HG03520 (cell line): ENCODE results near the gene FCHO2.

Experiments
- ATAC-seq: cut with Tn5 transposase; IDR thresholded peaks from one replicate; pipeline ENCODE4 v1.9.1; 2021; ENCODE audit warnings: mild to moderate bottlenecking, moderate library complexity; ENCODE audit not compliant: unreplicated experiment

The FCHO2 gene

GRCh38 chr5:73028991-73029595 is 73.3 kb downstream of the FCHO2 start:
- ATAC-seq, result no peak

DNA sequence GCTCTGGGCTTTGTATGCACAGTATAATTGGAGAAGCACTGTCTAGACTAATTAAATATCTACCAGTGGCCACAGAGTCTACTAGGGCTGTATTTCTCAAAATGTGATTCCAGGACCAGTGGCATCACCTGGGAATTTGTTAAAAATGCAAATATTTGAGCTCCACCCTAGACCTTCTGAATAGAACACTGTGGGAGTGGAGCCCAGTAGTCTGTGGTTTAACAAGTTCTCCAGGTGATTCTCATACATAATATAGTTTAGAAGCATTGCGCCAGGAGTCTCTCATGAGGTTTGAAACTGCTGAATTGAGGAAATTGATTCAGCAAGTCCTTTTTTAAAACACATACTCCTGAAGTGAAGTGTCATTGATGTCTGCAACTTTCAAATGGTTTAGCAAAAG is 74.7 kb downstream of the FCHO2 start:
- no peak for ATAC-seq

GRCh38 chr5:73030995-73031394 is 75.2 kb downstream of the FCHO2 start:
- ATAC-seq, result no peak

DNA sequence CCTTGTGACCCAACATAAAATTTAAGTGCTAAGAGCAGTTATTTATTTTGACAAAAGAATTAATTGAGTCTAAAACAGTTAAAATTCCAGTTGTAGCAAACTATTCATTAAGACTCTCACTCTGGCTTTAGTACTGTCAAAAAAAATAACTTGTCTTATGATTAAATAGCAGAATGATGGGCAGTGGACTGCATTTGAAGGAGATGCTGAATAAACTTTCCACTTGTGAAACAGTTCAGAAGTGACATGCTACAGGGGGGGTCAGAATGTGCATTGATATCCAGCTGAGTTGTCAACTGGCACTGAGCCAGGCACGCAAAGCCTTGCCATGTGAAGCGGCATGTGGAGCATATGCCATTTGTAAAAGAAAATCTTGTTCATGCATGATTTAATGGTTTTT is 76.0 kb downstream of the FCHO2 start:
- ATAC-seq, result no peak

- ATAC-seq, result no peak
Observed at GRCh38 chr5:73032635-73033034, 76.8 kb downstream of the FCHO2 start.

GRCh38 chr5:73037545-73037944 is 81.7 kb downstream of the FCHO2 start:
- ATAC-seq, result no peak

DNA sequence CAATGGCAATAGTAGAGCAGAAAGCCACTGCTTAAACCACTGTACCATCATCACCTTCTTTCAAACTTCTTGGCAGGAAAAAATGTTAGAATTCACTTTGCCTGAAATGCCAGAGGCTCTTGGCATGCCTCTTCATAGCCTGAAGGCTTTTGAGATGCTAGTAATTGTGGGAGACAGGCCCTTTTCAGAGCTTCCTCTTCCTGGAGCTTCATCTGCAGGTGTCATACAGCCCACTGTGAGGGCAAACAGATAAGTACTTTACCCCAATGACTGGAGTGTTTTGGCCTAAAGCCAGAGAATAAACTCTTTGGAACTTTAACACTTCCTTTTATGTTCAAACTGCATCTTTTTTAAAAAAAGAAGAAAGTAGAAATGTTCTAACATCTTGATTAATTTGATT is 83.2 kb downstream of the FCHO2 start:
- ATAC-seq, result no peak

GRCh38 chr5:73042993-73043392 is 87.2 kb downstream of the FCHO2 start:
- ATAC-seq, result no peak

GRCh38 chr5:73044546-73044945 is 88.7 kb downstream of the FCHO2 start:
- ATAC-seq, result no peak

GRCh38 chr5:73045623-73046022 is 89.8 kb downstream of the FCHO2 start:
- ATAC-seq, result no peak

DNA sequence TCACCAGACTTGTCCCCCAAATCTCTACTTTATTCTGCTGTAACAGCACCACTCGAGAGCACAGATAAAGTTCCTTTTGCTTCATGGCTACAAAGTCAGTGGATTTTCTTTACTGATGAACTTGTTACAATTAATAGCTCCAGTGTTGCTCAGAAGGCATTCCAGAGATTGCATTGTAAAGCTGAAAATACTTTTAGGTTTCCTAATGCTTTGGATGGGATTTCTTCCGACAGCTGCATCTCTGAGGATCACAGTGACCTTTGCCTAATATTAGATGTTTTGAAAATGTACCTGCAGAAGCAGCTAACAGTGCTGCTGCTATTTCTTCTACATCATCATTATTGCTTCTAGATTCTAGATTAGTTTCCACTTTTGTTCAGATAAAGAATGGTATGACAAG is 105.8 kb downstream of the FCHO2 start:
- ATAC-seq, result no peak

DNA sequence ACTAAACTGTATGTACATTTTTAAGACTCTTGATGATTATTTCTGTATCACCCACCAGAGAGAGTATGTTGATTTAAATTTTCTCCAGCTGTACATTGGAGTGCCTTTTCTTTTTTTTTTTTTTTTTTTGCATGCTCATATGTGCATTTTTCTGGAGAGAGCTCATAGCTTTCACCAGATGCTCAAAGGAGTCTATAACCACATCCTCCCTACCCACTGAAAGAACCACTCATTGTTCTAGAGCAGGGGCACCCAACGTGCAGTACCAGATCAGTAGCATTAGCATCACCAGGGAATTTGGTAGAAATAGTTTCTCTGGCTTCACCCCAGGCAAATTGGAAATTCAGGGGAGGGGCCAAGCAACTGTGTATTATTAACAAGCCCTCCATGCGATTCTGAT is 110.6 kb downstream of the FCHO2 start:
- ATAC-seq, result no peak

GRCh38 chr5:73067213-73067612 is 111.4 kb downstream of the FCHO2 start:
- ATAC-seq, result no peak

DNA sequence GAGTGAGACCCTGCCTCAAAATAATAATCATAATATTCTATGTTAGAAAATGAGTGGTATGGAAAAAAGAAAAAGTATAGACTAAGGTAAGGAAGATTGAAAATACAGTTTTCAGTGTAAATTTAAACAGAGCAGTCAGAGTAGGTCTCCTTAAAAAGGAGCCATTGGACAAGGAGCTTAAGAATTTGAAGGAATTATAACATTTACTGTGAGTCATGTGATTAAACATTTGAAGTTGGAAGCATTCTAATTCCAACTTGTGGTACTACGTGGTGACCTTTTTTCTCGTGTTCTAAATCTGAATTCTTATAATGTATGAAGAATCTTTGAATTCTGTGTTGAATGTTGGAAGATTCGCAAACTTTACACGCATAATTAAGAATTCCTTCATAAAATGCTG is 125.3 kb downstream of the FCHO2 start:
- ATAC-seq, result no peak

GRCh38 chr5:73088026-73088425 is 132.2 kb downstream of the FCHO2 start:
- ATAC-seq, result no peak

- no peak for ATAC-seq
Observed at GRCh38 chr5:73093943-73094342, 138.1 kb downstream of the FCHO2 start.

- ATAC-seq, result no peak
Observed at GRCh38 chr5:73094415-73094814, 138.6 kb downstream of the FCHO2 start.

DNA sequence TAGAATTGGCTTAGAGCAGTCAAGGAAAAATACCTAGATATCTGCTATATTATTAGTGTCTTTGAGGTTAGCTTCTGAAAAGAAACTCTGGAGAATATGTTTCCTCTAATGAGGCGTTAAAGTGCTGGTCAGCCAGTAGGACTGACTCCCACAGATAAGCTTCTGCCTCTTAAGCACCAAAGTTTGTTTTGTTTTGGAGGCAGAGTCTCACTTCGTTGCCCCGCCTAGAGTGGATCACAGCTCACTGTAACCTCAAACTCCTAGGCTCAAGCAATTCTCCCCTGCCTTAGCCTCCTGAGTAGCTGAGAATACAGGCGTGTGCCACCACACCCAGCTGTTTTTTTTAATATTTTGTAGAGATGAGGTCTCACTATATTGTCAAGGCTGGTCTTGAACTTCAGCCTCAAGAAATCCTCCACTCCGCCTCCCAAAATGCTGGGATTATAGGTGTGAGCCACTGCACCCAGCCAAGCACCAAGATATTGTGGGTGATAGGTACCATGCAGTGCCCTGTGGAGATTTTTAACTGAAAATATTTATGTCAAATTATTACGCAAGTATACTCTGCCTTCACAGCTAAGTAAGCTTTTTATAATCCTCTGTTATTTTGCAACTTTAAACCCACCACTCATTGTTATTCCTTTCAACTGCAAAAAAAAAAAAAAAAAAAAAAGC is 139.9 kb downstream of the FCHO2 start:
- no peak for ATAC-seq

- no peak for ATAC-seq
Observed at GRCh38 chr5:73096239-73096575, 140.4 kb downstream of the FCHO2 start.

- ATAC-seq, result no peak
Observed at GRCh38 chr5:73097740-73098139, 141.9 kb downstream of the FCHO2 start.

DNA sequence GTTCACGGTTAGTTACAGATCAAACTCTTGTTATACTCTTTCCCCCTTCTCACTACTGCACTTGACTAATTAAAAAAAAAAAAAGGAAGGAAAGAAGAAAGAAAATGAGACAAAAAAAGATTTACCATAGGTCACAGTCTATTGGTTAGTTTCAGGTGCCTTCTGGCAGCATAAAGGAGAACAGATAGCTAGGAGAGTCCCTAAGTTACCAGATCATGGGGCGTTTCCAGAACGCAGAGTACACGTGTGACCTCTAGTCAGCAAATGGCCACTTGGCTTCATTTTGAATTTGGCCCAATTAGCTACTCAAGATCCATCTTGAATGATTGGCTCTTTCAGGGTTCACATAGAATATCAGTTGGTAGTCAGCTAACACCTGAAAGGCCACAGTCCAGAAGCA is 144.3 kb downstream of the FCHO2 start:
- ATAC-seq, result no peak

DNA sequence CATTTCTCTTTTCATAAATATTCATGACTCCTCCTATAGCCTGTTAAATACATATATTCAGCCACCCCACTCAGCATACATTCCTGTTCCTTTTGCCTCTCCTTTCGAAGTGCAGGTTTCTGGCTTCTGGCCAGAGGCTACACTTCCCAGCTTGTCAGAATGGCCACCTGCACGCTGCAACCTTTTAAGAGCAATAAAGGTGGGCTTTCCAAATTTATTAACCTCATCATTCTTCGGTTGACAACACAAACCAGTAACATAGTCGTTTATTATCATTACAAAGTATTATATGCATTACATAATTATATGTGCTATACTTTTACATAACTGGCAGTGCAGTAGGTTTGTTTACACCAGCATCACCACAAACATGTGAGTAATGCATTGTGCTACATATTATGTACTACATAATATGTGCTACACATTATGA is 148.0 kb downstream of the FCHO2 start:
- no peak for ATAC-seq

- ATAC-seq, result no peak
Observed at GRCh38 chr5:73104326-73104725, 148.5 kb downstream of the FCHO2 start.
